Measurements from ENCODE around the gene IL23R. TPM values are rescaled to one million over a fixed set of nuclear protein-coding genes. Genes with fewer than 3 reads are reported as not detected.

Gene IL23R
- total and polyA plus RNA-seq, 2 donors (not counting 3 experiments of a cell fraction or from before 2014, with no cell fraction given): not detected

DNA sequence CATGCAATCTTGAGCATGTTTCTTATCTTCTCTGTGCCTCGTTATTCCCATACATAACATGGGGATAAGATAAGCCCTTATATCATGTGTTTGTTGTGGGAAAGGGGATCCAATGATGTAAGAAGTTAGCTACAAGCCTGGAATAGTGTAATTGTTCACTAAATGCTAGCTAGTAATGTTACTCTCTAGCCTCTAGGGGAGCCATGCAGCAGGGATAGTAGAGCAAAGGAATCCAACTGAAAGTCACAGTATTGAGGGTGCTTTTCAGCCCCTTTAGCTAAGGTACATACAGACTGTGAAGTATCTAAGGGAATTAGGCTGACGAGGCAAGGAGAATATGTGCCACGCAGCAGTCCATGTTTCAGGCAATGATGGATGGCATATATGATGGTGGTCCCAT is 46.9 kb downstream of the IL23R start:
- no peaks in the 10 kb centered on the region for H3K9me1 ChIP-seq (replicated peaks; ENCODE audit: control insufficient read depth, extremely low read depth, insufficient read depth, low read length)
- no peaks in the 10 kb centered on the region for H4K20me1 ChIP-seq (replicated peaks; ENCODE audit: control insufficient read depth, extremely low read depth, insufficient read depth, low read length)
- FAIRE-seq (no peak), DNase-seq (ENCODE audit: low read depth, low spot score) (peak; percentile 14)
- CTCF ChIA-PET: interaction anchor here (0.7 to 7.5 kb wide), 54 partner anchors 8 to 451 kb away, joined by 3 to 262 read pairs (median 5); partner anchors contain the start of genes DNAI4 and MIER1
- intact Hi-C loops (cut with micrococcal nuclease): loop anchor here (5.0 kb wide), 2 partner anchors 66 to 1256 kb away; no protein-coding TSS in a partner anchor
- no peaks in the 10 kb centered on the region for H3K4me1 ChIP-seq (ENCODE audit: control insufficient read depth, extremely low read depth, insufficient read depth, low read length)
- H3K27ac ChIP-seq (ENCODE audit: insufficient read depth, low read depth, low read length): no peak overlapping the region
- dilution Hi-C loops (cut with MboI; ENCODE audit: extremely low pct_ligation_motif_present, low sequenced_read_pairs): no loop called here
- no peak overlapping the region for H3K4me2 ChIP-seq (ENCODE audit: insufficient read depth, low read length)
- no peaks in the 10 kb centered on the region for H3K79me2 ChIP-seq (ENCODE audit: control insufficient read depth, insufficient read depth, low read length)
- POLR2A ChIA-PET: no interaction called here
- H3K9me3 ChIP-seq (replicated peaks; ENCODE audit: control insufficient read depth, insufficient read depth, low read length): no peaks in the 10 kb centered on the region
- H3K9ac ChIP-seq (replicated peaks; ENCODE audit: extremely low read depth, insufficient read depth, low read length): no peak overlapping the region
- H3K4me3 ChIP-seq (replicated peaks in 1 of 3; ENCODE audit: insufficient read depth in 1 of 3, low read depth in 1 of 3, low read length in 3 of 3): no peak overlapping the region
- TF ChIP-seq, protein P1, sequence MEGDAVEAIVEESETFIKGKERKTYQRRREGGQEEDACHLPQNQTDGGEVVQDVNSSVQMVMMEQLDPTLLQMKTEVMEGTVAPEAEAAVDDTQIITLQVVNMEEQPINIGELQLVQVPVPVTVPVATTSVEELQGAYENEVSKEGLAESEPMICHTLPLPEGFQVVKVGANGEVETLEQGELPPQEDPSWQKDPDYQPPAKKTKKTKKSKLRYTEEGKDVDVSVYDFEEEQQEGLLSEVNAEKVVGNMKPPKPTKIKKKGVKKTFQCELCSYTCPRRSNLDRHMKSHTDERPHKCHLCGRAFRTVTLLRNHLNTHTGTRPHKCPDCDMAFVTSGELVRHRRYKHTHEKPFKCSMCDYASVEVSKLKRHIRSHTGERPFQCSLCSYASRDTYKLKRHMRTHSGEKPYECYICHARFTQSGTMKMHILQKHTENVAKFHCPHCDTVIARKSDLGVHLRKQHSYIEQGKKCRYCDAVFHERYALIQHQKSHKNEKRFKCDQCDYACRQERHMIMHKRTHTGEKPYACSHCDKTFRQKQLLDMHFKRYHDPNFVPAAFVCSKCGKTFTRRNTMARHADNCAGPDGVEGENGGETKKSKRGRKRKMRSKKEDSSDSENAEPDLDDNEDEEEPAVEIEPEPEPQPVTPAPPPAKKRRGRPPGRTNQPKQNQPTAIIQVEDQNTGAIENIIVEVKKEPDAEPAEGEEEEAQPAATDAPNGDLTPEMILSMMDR (IDR thresholded peaks at IDR 0.05; ENCODE audit: extremely low read depth in 1 of 2, insufficient read depth in 1 of 2, low read depth in 1 of 2, low read length in 2 of 2): peak; percentile 40 to 51
- TF ChIP-seq GATA2 (IDR thresholded peaks at IDR 0.05; ENCODE audit: insufficient read depth, insufficient read length, low read depth, low read length) (no peak), MYC (IDR thresholded peaks at IDR 0.05; ENCODE audit: low read depth, low read length) (no peak)
- no TSS peak for BruUV-seq (replicated peaks)
- no peaks in the 10 kb centered on the region for H3K36me3 ChIP-seq (ENCODE audit: control insufficient read depth in 2 of 2, extremely low read depth in 1 of 2, insufficient read depth in 2 of 2, low read length in 2 of 2)
- H3K27me3 ChIP-seq (ENCODE audit: control insufficient read depth in 2 of 2, insufficient read depth in 2 of 2, low read length in 2 of 2): peaks cover 0 to 6% of the 10 kb centered on the region in 2 experiments
- H2AFZ ChIP-seq (ENCODE audit: low read depth, low read length): no peak overlapping the region

DNA sequence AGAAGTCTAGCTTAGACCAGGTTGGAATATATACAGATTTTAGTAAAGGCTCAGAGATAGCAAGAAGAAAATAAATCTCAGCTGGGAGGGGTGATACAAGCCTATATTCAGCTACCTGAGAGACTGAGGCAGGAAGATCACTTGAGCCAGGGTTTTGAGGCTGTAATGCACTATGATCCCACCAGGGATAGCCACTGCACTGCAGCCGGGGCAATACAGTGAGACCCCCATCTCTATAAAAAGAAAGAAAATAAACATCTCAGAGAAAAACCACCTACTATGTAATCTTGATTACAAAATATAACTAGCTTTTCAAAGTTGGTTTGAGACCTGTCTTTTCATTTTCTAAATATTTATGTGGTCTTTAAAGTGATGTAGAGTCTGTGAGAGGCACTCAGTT is 47.7 kb downstream of the IL23R start:
- intact Hi-C loops (cut with micrococcal nuclease): loop anchor here (1.0 to 5.0 kb wide), 3 partner anchors 67 to 1257 kb away; no protein-coding TSS in a partner anchor
- no peak overlapping the region for H3K9ac ChIP-seq (replicated peaks; ENCODE audit: extremely low read depth, insufficient read depth, low read length)
- H3K9me3 ChIP-seq (replicated peaks; ENCODE audit: control insufficient read depth, insufficient read depth, low read length): no peaks in the 10 kb centered on the region
- no peak overlapping the region for H3K27ac ChIP-seq (ENCODE audit: insufficient read depth, low read depth, low read length)
- no peak overlapping the region for H3K4me2 ChIP-seq (ENCODE audit: insufficient read depth, low read length)
- no TSS peak for BruUV-seq (replicated peaks)
- H4K20me1 ChIP-seq (replicated peaks; ENCODE audit: control insufficient read depth, extremely low read depth, insufficient read depth, low read length): no peaks in the 10 kb centered on the region
- no peak for TF ChIP-seq FOS (IDR thresholded peaks at IDR 0.05; ENCODE audit: borderline replicate concordance, insufficient read depth, low read length)
- TF ChIP-seq, protein P2, sequence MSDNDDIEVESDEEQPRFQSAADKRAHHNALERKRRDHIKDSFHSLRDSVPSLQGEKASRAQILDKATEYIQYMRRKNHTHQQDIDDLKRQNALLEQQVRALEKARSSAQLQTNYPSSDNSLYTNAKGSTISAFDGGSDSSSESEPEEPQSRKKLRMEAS (IDR thresholded peaks at IDR 0.05; ENCODE audit: insufficient read depth, insufficient read length): no peak
- no peak for TF ChIP-seq POLR2A (IDR thresholded peaks at IDR 0.05; ENCODE audit: low read depth, low read length)
- H3K4me3 ChIP-seq (replicated peaks in 1 of 3; ENCODE audit: insufficient read depth in 1 of 3, low read depth in 1 of 3, low read length in 3 of 3): no peak overlapping the region
- ChIA-PET CTCF (interaction anchor here (0.7 to 7.5 kb wide), 58 partner anchors 8 to 797 kb away, joined by 3 to 262 read pairs (median 5); partner anchors contain the start of gene SERBP1), POLR2A (no interaction called here)
- H3K36me3 ChIP-seq (ENCODE audit: control insufficient read depth in 2 of 2, extremely low read depth in 1 of 2, insufficient read depth in 2 of 2, low read length in 2 of 2): no peaks in the 10 kb centered on the region
- H3K9me1 ChIP-seq (replicated peaks; ENCODE audit: control insufficient read depth, extremely low read depth, insufficient read depth, low read length): no peaks in the 10 kb centered on the region
- DNase-seq (ENCODE audit: low read depth, low spot score) (no peak), FAIRE-seq (no peak)
- H3K4me1 ChIP-seq (ENCODE audit: control insufficient read depth, extremely low read depth, insufficient read depth, low read length): no peaks in the 10 kb centered on the region
- dilution Hi-C loops (cut with MboI; ENCODE audit: extremely low pct_ligation_motif_present, low sequenced_read_pairs): no loop called here
- H3K27me3 ChIP-seq (ENCODE audit: control insufficient read depth in 2 of 2, insufficient read depth in 2 of 2, low read length in 2 of 2): peaks cover 0 to 6% of the 10 kb centered on the region in 2 experiments
- no peaks in the 10 kb centered on the region for H3K79me2 ChIP-seq (ENCODE audit: control insufficient read depth, insufficient read depth, low read length)
- H2AFZ ChIP-seq (ENCODE audit: low read depth, low read length): no peak overlapping the region
